HL-60 (cell line): Measurements from ENCODE around the gene PPAN.

Experiments used
- CTCF ChIP-seq: IDR thresholded peaks from one replicate; pipeline ENCODE4 v1.5.1; 2011; ENCODE audit warnings: low read length, control low read depth, inconsistent platforms; ENCODE audit not compliant: insufficient read depth
- REST ChIP-seq: IDR thresholded peaks from 2 replicates; pipeline ENCODE4 v1.6.1; 2012; ENCODE audit warnings: low read depth; ENCODE audit not compliant: insufficient replicate concordance
- SPI1 ChIP-seq: IDR thresholded peaks from 2 replicates; pipeline ENCODE4 v1.6.1; 2012; ENCODE audit warnings: low read depth, mild to moderate bottlenecking, borderline replicate concordance

- TF ChIP-seq CTCF (no peak), REST (no peak), SPI1 (no peak)
Observed at GRCh38 chr19:10070730-10071446, 35.3 kb upstream of the PPAN start.
